ENCODE results near the gene MCF2L. TPM values are rescaled to one million over a fixed set of nuclear protein-coding genes. Genes with fewer than 3 reads are reported as not detected.

The MCF2L gene
- total RNA-seq, 1 experiment from 2014 or later: 21.3 TPM

DNA sequence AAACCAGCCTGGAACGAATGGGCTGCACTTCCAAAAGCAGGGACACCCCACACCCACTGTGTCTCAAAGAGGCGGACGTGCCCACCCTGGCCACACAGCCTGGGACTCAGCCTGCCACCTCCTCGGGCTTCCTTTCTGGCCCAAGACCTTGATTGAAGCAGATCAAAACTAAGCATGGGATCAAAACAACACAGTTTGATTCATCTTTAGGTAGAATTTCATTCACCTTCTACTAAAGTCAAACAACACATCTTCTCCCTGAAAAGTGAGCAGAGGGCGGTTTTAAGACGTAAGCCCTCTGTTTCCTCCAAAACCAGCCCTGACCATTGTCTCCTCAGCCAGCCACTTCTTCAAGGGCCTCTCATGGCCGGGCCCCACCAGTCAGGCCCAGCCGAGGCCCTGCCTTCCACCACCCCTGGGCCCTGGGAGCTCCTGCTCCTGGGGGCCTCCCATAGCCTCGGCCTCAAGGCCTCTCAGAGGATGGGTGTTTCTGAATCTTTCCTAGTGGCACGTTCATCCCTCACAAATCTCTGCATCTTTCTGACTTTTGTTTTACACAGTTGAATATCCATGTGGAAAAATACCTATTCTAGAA, 147.3 kb downstream of the MCF2L start:
- Histone ChIP-seq H3K27me3 (ENCODE audit: control insufficient read depth, insufficient read depth, low read length) (no peaks in the 10 kb centered on the region), H3K4me3 (ENCODE audit: insufficient read depth, low read depth, low read length) (no peak overlapping the region)
- peak; percentile 53 for DNase-seq

DNA sequence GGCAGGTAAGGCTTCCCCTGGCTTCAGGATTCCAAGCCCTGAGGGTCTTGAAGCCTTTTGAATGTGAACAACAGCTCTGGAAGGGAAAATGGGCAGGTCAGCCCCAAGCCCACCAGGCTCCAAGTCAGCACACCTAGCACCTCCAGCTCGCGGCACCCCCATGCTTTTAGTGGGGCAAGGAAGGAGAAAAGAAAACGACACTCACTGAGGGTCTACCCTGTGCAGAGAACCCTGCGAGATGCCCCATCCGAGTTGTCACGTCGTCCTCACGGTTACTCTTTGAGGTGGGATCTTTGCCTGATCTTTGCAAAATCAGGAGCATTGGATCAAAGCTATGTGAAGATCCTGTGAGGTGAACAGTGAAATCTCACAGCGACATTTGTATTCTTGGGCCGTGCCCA, 147.9 kb downstream of the MCF2L start:
- no peaks in the 10 kb centered on the region for H3K27me3 ChIP-seq (ENCODE audit: control insufficient read depth, insufficient read depth, low read length)

More for the DNA sequence above, 147.3 kb downstream of the MCF2L start:
- H3K36me3 ChIP-seq (replicated peaks; ENCODE audit: control insufficient read depth, insufficient read depth, low read length): no peaks in the 10 kb centered on the region

DNA sequence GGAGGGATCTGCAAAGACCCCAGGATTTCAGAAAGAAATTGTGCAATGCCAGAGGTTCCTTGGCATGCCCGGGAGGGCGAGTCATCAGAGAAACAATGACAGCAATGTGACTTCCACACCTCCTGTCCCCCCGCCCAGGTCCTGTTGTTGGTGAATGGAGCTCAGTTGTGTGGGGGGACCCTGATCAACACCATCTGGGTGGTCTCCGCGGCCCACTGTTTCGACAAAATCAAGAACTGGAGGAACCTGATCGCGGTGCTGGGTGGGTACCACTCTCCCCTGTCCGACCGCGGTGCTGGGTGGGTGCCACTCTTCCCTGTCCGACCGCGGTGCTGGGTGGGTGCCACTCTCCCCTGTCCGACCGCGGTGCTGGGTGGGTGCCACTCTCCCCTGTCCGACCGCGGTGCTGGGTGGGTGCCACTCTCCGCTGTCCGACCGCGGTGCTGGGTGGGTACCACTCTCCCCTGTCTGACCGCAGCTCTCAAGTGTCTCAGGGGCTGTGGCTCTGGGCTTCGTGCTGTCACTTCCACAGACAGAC, 148.4 kb downstream of the MCF2L start:
- Histone ChIP-seq H3K4me3 (ENCODE audit: insufficient read depth, low read depth, low read length) (no peak overlapping the region), H3K27me3 (ENCODE audit: control insufficient read depth, insufficient read depth, low read length) (no peaks in the 10 kb centered on the region), H3K36me3 (replicated peaks; ENCODE audit: control insufficient read depth, insufficient read depth, low read length) (no peaks in the 10 kb centered on the region)
- peak; percentile 33 for DNase-seq

More for the DNA sequence above, 147.9 kb downstream of the MCF2L start:
- Histone ChIP-seq H3K36me3 (replicated peaks; ENCODE audit: control insufficient read depth, insufficient read depth, low read length) (no peaks in the 10 kb centered on the region), H3K4me3 (ENCODE audit: insufficient read depth, low read depth, low read length) (no peak overlapping the region)
- DNase-seq: peak; percentile 56

DNA sequence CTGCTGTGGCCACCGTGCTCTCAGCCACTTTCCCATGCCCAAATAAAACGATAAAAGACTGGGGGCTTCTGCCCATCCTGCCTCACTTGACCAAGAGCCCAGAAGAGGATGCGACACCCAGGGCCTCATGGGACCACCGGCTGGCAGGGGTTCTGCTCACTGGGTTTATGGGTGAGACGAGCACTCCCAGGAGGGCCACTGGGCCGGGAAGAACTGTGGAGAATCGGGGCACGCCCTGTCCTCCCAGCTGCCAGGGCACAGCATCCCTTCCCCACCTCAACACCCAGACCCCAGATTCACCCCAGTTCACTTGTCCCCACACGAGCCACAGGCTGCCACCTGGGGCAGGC, 148.9 kb downstream of the MCF2L start:
- Histone ChIP-seq H3K36me3 (replicated peaks; ENCODE audit: control insufficient read depth, insufficient read depth, low read length) (no peaks in the 10 kb centered on the region), H3K27me3 (ENCODE audit: control insufficient read depth, insufficient read depth, low read length) (no peaks in the 10 kb centered on the region), H3K4me3 (ENCODE audit: insufficient read depth, low read depth, low read length) (no peak overlapping the region)
- no peak for DNase-seq

DNA sequence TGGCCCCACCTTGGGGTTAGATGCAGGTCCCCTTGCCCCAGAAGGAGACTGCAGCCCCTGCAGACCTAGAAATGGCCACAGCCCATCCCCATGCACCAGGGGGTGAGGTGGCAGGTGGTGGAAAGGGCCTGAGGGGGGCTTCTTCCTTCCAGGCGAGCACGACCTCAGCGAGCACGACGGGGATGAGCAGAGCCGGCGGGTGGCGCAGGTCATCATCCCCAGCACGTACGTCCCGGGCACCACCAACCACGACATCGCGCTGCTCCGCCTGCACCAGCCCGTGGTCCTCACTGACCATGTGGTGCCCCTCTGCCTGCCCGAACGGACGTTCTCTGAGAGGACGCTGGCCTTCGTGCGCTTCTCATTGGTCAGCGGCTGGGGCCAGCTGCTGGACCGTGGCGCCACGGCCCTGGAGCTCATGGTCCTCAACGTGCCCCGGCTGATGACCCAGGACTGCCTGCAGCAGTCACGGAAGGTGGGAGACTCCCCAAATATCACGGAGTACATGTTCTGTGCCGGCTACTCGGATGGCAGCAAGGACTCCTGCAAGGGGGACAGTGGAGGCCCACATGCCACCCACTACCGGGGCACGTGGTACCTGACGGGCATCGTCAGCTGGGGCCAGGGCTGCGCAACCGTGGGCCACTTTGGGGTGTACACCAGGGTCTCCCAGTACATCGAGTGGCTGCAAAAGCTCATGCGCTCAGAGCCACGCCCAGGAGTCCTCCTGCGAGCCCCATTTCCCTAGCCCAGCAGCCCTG, 149.4 kb downstream of the MCF2L start:
- no peaks in the 10 kb centered on the region for H3K36me3 ChIP-seq (replicated peaks; ENCODE audit: control insufficient read depth, insufficient read depth, low read length)
- no peak overlapping the region for H3K4me3 ChIP-seq (ENCODE audit: insufficient read depth, low read depth, low read length)
- DNase-seq: peak; percentile 60
- no peaks in the 10 kb centered on the region for H3K27me3 ChIP-seq (ENCODE audit: control insufficient read depth, insufficient read depth, low read length)

DNA sequence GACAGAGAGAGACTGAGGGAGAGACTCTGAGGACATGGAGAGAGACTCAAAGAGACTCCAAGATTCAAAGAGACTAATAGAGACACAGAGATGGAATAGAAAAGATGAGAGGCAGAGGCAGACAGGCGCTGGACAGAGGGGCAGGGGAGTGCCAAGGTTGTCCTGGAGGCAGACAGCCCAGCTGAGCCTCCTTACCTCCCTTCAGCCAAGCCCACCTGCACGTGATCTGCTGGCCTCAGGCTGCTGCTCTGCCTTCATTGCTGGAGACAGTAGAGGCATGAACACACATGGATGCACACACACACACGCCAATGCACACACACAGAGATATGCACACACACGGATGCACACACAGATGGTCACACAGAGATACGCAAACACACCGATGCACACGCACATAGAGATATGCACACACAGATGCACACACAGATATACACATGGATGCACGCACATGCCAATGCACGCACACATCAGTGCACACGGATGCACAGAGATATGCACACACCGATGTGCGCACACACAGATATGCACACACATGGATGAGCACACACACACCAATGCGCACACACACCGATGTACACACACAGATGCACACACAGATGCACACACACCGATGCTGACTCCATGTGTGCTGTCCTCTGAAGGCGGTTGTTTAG, 150.3 kb downstream of the MCF2L start:
- Histone ChIP-seq H3K4me3 (ENCODE audit: insufficient read depth, low read depth, low read length) (no peak overlapping the region), H3K27me3 (ENCODE audit: control insufficient read depth, insufficient read depth, low read length) (no peaks in the 10 kb centered on the region), H3K36me3 (replicated peaks; ENCODE audit: control insufficient read depth, insufficient read depth, low read length) (no peaks in the 10 kb centered on the region)
- peak; percentile 21 for DNase-seq

DNA sequence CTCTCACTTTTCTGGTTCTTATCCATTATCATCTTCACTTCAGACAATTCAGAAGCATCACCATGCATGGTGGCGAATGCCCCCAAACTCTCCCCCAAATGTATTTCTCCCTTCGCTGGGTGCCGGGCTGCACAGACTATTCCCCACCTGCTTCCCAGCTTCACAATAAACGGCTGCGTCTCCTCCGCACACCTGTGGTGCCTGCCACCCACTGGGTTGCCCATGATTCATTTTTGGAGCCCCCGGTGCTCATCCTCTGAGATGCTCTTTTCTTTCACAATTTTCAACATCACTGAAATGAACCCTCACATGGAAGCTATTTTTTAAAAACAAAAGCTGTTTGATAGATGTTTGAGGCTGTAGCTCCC, 150.8 kb downstream of the MCF2L start:
- peak; percentile 29 for DNase-seq
- H3K27me3 ChIP-seq (ENCODE audit: control insufficient read depth, insufficient read depth, low read length): no peaks in the 10 kb centered on the region

DNA sequence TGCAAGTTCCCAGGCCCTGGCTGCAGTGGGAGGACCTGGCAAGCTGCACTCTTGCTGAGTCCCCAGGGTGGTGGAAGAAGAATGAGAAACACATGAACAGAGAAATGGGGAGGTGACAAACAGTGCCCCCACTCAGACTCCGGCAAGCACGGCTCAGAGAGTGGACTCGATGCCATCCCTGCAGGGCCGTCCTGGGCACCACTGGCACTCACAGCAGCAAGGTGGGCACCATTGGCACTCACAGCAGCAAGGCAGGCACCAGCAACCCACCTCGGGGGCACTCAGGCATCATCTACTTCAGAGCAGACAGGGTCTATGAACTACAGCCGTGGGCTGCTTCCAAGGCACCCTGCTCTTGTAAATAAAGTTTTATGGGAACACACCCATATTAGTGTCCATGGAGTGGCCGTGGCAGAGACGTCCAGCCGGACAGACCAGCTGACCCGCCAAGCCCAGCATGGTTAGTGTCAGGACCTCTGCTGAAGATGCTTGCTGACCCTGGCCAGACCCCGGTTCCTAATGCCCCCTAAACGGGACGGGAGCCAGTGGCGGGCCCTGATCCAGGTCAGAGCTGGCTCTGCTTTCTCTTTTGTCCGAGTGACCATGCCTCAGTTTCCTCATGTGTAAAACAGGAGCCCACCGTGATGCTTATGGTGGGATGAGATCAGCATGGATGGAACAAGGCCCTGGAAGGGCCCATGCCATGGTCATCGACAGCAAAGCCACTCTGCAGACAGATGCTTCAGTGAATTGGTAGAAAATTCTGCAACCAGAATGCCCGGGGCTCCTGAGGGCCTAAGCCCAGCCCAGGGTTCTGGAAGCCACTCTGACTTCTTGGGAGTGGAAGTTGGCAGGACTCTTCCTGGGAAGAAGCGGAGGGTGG, 151.5 kb downstream of the MCF2L start:
- DNase-seq: peak; percentile 39
- Histone ChIP-seq H3K36me3 (replicated peaks; ENCODE audit: control insufficient read depth, insufficient read depth, low read length) (no peaks in the 10 kb centered on the region), H3K4me3 (ENCODE audit: insufficient read depth, low read depth, low read length) (no peak overlapping the region), H3K27me3 (ENCODE audit: control insufficient read depth, insufficient read depth, low read length) (no peaks in the 10 kb centered on the region)

More for the DNA sequence above, 150.8 kb downstream of the MCF2L start:
- H3K36me3 ChIP-seq (replicated peaks; ENCODE audit: control insufficient read depth, insufficient read depth, low read length): no peaks in the 10 kb centered on the region
- no peak overlapping the region for H3K4me3 ChIP-seq (ENCODE audit: insufficient read depth, low read depth, low read length)

DNA sequence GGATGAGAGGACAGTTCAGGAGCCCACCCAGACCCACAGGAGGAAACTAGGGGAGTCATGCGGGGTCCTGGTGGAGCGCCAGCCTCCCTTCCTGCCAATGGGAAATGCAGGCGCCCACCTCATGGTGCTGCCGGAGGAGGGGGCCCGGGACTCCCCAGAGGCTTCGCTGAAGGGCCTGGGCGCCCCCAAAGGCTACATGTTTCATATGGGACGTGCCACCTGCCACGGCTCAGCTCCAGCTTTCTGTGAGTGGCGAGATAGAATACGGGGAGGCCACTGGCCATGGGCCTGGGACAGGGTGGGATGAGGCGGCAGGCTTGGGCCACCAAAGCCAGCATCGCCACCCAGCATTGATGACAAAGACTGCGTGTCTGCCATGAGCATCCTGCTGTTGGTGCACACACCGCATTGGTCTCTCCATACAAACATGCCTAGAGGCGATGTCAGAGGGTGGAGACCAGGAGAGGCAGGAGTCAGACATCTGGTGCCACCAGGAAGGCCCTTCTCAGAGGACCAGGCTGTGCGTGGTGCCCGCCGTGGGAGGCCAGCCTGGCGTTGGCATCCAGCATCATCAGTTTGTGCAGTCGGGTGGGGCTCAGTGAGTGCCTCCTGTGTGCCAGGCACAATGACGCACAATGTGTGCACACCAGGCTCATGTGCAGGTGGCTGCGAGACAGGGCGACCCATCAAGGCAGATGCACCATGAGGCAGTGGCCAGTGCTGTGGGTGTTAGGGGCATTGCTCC, 152.3 kb downstream of the MCF2L start:
- Histone ChIP-seq H3K27me3 (ENCODE audit: control insufficient read depth, insufficient read depth, low read length) (no peaks in the 10 kb centered on the region), H3K4me3 (ENCODE audit: insufficient read depth, low read depth, low read length) (no peak overlapping the region), H3K36me3 (replicated peaks; ENCODE audit: control insufficient read depth, insufficient read depth, low read length) (no peaks in the 10 kb centered on the region)
- peak; percentile 42 for DNase-seq

DNA sequence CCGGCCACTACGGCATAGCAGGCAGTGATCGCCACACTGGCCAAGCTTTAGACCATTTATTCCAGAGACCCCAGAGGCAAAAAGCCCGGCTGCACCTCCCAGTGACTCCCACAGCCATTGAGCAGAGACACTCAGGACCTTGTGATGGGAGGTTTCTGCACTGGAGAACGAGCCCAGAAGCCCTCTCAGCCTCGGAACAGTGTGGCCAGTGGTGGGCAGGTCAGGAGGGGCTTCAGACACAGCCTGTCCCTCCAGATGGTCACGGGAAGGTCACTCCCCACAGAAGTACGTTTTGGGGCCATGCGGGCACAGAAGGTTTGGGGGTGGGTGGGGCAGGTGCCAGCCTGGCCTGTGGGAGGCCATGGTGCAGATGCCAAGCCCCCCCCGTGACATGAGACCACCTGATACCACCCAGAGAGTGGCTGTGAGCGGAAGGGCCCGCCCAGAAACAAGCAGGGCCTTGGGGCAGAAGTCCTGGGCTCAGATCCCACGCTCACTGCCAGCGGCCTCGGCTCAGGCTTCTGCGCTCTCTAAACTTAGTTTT, 153.0 kb downstream of the MCF2L start:
- no peaks in the 10 kb centered on the region for H3K27me3 ChIP-seq (ENCODE audit: control insufficient read depth, insufficient read depth, low read length)

DNA sequence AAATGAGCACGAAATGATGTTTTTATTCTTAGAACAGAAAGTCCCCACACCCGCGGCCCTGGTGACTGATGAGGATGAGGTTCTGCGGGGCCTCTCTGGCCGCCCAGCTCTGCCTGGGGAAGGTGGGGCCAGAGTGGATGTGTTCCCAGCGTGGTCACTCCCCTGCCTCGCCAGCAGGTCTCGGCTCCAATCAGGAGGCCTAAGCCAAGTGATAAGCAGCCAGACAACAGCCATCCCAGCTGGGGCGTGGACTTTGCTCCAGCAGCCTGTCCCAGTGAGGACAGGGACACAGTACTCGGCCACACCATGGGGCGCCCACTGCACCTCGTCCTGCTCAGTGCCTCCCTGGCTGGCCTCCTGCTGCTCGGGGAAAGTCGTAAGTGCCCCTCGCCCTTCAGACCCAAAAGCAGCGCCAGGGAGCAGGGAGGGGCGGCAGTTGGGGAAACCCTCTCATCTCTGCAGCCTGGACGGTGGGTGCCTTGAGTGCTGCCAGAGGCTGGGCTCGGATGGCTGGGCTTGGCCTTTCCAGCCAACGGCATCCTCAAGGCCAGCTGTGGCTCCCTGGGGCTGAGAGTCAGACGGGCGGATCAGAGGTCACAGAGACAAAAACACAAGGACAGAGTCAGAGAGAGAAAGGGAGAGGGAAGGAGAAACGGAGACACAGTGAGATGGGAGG, 153.7 kb downstream of the MCF2L start, which contains the start of gene F10:
Gene F10, plus strand, starts transcription at position 250 of the 676 bp plus-strand sequence. Its CDS starts 57 bp downstream, at position 307.
- H3K4me3 ChIP-seq (ENCODE audit: insufficient read depth, low read depth, low read length): no peak within 1 kb of the TSS
- H3K27me3 ChIP-seq (ENCODE audit: control insufficient read depth, insufficient read depth, low read length): no peaks in the 10 kb centered on the region
- DNase-seq: peak; percentile 94
- no peaks in the 10 kb centered on the region for H3K36me3 ChIP-seq (replicated peaks; ENCODE audit: control insufficient read depth, insufficient read depth, low read length)

More for the DNA sequence above, 153.0 kb downstream of the MCF2L start:
- Histone ChIP-seq H3K4me3 (ENCODE audit: insufficient read depth, low read depth, low read length) (no peak overlapping the region), H3K36me3 (replicated peaks; ENCODE audit: control insufficient read depth, insufficient read depth, low read length) (no peaks in the 10 kb centered on the region)
- peak; percentile 61 for DNase-seq

DNA sequence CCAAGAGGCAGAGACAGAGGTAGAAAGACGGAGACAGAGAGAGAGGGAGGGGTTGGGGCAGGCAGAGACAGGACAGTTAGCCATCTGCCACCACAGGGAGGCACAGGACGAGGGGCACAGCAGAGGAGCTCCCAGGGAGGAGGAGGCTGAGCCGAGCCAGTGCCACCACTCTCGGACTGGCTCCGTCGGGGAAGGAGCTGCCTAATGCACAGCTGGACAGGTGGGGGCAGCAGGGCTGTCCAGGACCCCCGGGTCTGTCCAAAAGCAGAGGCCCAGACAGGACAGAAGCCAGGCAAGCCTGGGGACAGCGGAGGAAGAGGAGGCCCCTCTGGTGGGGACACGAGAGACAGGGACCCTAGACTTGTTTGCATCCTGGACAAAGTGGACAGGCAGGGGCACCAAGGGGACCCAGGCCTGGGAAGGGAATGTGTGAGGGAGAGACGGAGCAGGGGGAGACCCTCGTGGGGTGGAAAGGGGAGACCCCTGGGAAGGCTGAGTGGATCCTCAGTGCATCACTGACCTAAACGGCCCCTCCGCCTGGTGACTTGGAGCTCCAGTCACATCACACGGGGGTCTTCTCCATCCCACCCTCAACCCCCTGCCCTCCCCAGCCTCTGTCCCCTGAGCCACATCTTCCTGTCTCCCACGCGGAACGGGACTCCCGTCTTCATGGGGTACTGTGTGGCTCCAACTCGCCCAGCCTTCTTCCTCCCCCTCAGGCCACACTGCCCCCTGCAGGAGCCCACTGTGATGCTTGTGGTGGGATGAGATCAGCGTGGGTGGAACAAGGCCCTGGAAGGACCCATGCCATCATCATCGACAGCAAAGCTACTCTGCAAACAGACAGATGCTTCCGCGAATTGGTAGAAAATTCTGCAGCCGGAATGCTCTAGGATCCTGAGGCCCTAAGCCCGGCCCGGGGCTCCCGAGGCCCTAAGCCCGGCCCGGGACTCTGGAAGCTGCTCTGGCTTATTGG, 154.5 kb downstream of the MCF2L start:
- Histone ChIP-seq H3K27me3 (ENCODE audit: control insufficient read depth, insufficient read depth, low read length) (no peaks in the 10 kb centered on the region), H3K36me3 (replicated peaks; ENCODE audit: control insufficient read depth, insufficient read depth, low read length) (no peaks in the 10 kb centered on the region), H3K4me3 (ENCODE audit: insufficient read depth, low read depth, low read length) (no peak overlapping the region)
- DNase-seq: peak; percentile 84
